ENCODE measurements around the gene RYR3.

RYR3 gene

DNA sequence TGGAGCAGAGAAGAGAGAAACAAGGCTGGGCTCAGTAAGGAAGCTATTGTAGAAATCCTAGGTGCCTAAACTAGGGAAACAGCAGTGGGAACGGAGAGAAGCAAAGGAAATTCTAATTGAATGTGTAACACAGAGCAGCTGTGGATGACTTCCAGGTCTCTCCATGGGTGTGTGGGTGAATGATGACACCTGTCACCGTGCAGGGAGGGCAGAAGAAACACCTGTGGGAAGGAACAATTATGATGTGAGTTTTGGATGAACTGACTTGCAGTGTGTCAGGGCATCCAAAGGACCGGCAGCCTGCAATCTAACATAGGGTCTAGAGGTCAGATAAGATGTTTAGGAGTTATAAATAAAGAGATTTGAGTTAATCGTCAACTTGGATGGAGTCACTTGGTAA lies 144.2 kb downstream of the RYR3 start:
- Histone ChIP-seq H3K27me3 (no peaks in the 10 kb centered on the region), H3K9me3 (no peaks in the 10 kb centered on the region), H3K4me1 (no peaks in the 10 kb centered on the region), H3K4me3 (ENCODE audit: low read depth, low read length) (no peak overlapping the region), H3K36me3 (no peaks in the 10 kb centered on the region)
- DNase-seq, result no peak
- TF ChIP-seq, protein P1, sequence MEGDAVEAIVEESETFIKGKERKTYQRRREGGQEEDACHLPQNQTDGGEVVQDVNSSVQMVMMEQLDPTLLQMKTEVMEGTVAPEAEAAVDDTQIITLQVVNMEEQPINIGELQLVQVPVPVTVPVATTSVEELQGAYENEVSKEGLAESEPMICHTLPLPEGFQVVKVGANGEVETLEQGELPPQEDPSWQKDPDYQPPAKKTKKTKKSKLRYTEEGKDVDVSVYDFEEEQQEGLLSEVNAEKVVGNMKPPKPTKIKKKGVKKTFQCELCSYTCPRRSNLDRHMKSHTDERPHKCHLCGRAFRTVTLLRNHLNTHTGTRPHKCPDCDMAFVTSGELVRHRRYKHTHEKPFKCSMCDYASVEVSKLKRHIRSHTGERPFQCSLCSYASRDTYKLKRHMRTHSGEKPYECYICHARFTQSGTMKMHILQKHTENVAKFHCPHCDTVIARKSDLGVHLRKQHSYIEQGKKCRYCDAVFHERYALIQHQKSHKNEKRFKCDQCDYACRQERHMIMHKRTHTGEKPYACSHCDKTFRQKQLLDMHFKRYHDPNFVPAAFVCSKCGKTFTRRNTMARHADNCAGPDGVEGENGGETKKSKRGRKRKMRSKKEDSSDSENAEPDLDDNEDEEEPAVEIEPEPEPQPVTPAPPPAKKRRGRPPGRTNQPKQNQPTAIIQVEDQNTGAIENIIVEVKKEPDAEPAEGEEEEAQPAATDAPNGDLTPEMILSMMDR (IDR thresholded peaks at IDR 0.05; ENCODE audit: low read depth, low read length), result no peak

DNA sequence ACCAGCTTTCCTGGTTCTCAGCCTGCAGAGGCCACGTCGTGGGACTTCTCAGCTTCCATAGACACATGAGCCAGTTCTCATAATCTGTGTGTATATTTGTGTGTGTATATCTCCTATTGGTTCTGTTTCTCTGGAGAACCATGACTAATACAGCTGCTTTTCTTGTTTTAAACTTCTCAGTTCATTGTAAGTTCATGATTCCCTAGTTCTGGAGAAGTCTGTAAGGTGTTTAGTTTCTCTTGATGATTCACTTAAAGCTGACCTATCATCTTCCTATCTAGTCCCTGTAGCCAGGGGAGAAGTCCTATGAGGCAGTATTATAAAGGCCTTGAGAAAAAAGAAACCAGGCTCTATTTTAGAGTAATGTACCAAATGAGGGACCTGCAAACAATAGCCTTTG lies 147.7 kb downstream of the RYR3 start:
- Histone ChIP-seq H3K27me3 (no peaks in the 10 kb centered on the region), H3K36me3 (no peaks in the 10 kb centered on the region), H3K9me3 (no peaks in the 10 kb centered on the region), H3K4me3 (ENCODE audit: low read depth, low read length) (no peak overlapping the region), H3K4me1 (no peaks in the 10 kb centered on the region)
- DNase-seq, result no peak
- TF ChIP-seq, protein P1 (IDR thresholded peaks at IDR 0.05; ENCODE audit: low read depth, low read length), result no peak

DNA sequence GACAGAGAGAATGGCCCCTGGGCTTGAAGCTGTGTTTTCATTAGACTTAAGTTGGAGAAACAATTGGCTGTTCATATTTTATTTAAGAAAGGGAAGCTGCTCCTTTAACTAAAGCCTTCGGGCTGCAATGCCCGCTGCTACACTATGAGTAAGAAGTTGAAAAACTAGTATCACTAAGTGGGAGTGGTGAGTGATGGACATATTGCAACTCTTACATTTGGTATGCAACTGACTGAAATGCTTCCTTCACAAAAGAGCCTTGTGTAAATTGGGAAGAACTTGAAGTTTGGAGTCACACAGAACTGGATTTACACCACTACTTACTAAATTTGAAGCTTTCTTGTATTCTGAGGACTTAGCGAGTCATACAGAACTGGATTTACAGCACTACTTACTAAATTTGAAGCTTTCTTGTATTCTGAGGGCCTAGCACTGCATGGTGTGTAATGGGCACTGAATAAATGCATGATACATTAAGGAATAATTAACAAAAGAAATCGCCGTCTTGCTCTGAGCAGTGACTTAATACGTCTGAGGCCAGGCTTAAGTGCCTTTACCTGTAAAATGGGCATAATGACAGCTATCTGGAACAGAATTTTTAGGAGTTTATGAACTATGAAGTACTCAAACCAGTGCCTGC lies 149.5 kb downstream of the RYR3 start:
- no peaks in the 10 kb centered on the region for H3K9me3 ChIP-seq
- no peaks in the 10 kb centered on the region for H3K36me3 ChIP-seq
- no peak overlapping the region for H3K4me3 ChIP-seq (ENCODE audit: low read depth, low read length)

DNA sequence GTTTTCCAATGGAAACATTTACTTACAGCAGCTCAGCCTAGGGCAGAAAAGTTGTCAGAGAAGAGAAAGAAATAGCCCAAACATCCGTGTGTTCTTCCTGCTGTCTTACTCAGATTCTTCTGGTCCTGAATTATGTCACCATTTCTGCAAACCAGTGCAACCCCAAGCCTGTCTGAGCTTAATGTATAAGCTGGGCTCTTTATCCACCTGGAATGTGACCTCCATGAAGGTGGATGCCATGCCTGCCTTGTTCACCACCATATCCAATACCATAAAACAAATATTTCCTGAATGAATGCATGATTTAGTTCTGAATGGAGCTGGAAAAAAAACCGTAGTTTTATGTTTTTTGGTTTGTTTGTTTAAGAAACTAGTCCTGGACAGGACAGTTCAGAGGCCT lies 150.9 kb downstream of the RYR3 start:
- TF ChIP-seq, protein P1 (IDR thresholded peaks at IDR 0.05; ENCODE audit: low read depth, low read length), result no peak
- no peaks in the 10 kb centered on the region for H3K4me1 ChIP-seq
- no peaks in the 10 kb centered on the region for H3K36me3 ChIP-seq
- no peaks in the 10 kb centered on the region for H3K9me3 ChIP-seq
- no peak overlapping the region for H3K4me3 ChIP-seq (ENCODE audit: low read depth, low read length)
- H3K27me3 ChIP-seq, result no peaks in the 10 kb centered on the region
- no peak for DNase-seq

More for the DNA sequence above, 149.5 kb downstream of the RYR3 start:
- no peak for DNase-seq
- no peaks in the 10 kb centered on the region for H3K4me1 ChIP-seq
- TF ChIP-seq, protein P1 (IDR thresholded peaks at IDR 0.05; ENCODE audit: low read depth, low read length), result no peak
- no peaks in the 10 kb centered on the region for H3K27me3 ChIP-seq

DNA sequence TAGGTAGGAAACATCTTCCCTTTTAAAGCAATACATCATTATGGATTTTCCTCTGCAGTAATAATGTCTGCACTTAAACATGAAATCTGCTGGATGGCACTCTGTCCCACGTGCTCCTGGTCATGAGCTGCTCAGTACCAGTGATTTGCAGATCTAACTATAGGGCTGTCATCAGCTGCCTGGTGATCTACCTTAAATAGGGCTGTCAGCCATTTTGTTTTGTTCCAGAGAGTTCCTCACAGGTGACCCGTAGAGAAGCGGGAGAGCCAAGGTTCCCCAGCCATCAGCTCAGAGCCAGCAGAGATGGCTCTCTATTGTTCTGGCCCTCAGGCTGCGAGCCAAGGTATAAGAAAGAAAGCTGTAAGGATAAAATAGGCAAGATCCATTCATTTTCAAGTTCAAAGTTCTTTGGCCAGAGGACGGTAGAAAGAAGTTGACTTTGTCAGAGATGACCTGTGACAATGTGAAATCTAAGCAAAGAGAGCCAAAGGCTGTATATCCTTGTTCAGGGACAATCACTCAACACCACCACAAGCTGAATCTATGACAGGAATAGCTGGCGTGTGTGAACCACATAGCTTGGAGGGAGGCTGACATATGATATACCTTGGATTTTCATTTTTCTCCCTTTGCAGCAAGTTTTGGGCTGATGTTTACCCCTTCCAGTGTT lies 156.5 kb downstream of the RYR3 start:
- Histone ChIP-seq H3K36me3 (no peaks in the 10 kb centered on the region), H3K27me3 (no peaks in the 10 kb centered on the region), H3K9me3 (no peaks in the 10 kb centered on the region), H3K4me3 (ENCODE audit: low read depth, low read length) (no peak overlapping the region), H3K4me1 (no peaks in the 10 kb centered on the region; the same call in 1 of the 2 replicates)
- TF ChIP-seq, protein P1 (IDR thresholded peaks at IDR 0.05; ENCODE audit: low read depth, low read length), result no peak
- DNase-seq, result no peak

DNA sequence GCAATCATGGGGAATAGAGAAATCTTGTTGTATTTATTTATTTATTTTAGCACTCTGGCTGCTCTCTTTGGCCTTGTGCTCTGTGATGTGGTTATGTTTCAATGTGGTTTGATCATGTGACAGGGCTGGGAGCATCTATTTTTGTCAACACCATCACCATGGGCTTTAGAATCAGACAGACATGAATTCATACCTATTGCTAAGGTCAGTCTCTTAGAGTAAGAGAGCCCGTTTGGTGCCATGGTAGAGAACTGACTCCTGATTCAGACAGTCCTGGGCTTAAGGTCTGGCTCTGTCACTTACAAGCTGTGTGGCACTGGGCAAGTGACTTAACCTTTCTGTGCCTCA lies 157.0 kb downstream of the RYR3 start:
- H3K9me3 ChIP-seq, result no peaks in the 10 kb centered on the region
- H3K27me3 ChIP-seq, result no peaks in the 10 kb centered on the region
- no peaks in the 10 kb centered on the region for H3K36me3 ChIP-seq
- DNase-seq, result no peak
- TF ChIP-seq, protein P1 (IDR thresholded peaks at IDR 0.05; ENCODE audit: low read depth, low read length), result no peak
- H3K4me1 ChIP-seq, result no peaks in the 10 kb centered on the region; the same call in 1 of the 2 replicates
- H3K4me3 ChIP-seq (ENCODE audit: low read depth, low read length), result no peak overlapping the region
